ENCODE measurements around the gene PTPRS. TPM values are rescaled to one million over a fixed set of nuclear protein-coding genes. Genes with fewer than 3 reads are reported as not detected.

Gene PTPRS
- total RNA-seq, 4 donors from 2014 or later: 238 to 530 (median 338) TPM

DNA sequence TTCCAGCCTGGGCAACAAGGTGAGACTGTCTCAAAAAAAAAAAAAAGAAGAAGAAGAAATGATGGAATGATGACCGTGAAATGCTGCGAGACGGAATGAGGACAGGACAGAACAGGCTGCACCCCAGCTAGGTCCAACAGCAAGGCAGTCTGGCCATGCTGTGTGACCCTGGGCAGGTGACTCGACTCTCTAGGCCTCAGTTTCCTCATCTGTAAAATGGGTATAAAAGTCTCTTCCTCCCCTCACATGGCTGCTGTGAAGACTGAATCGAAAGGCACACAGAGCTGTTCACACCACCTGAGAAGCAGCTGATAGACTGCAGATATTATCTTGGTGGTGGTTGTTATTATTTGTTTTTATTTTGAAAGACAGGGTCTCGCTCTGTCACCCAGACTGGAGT, 22.3 kb downstream of the PTPRS start:
- TF ChIP-seq, protein P1, sequence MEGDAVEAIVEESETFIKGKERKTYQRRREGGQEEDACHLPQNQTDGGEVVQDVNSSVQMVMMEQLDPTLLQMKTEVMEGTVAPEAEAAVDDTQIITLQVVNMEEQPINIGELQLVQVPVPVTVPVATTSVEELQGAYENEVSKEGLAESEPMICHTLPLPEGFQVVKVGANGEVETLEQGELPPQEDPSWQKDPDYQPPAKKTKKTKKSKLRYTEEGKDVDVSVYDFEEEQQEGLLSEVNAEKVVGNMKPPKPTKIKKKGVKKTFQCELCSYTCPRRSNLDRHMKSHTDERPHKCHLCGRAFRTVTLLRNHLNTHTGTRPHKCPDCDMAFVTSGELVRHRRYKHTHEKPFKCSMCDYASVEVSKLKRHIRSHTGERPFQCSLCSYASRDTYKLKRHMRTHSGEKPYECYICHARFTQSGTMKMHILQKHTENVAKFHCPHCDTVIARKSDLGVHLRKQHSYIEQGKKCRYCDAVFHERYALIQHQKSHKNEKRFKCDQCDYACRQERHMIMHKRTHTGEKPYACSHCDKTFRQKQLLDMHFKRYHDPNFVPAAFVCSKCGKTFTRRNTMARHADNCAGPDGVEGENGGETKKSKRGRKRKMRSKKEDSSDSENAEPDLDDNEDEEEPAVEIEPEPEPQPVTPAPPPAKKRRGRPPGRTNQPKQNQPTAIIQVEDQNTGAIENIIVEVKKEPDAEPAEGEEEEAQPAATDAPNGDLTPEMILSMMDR (IDR thresholded peaks at IDR 0.05): no peak
- DNase-seq (ENCODE audit: low spot score): no peak
- ATAC-seq (ENCODE audit: low FRiP score): no peak

DNA sequence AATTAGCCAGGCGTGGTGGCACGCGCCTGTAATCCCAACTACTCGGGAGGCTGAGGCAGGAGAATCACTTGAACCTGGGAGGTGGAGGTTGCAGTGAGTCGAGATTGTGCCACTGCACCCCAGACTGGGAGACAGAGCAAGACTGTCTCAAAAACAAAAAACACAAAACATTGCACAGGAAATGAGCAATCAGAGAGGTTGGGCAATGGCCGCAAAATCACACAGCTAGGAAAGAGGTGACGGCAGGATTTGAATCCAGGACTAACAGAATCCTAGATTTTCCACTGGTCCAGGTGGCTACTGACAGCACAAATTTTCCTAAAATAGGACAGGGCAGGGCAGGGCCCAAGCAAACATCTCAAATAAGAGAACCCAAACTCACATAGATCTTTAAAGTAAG, 23.3 kb downstream of the PTPRS start:
- DNase-seq (ENCODE audit: low spot score): no peak
- TF ChIP-seq, protein P1 (IDR thresholded peaks at IDR 0.05): no peak
- no peak for ATAC-seq (ENCODE audit: low FRiP score)

DNA sequence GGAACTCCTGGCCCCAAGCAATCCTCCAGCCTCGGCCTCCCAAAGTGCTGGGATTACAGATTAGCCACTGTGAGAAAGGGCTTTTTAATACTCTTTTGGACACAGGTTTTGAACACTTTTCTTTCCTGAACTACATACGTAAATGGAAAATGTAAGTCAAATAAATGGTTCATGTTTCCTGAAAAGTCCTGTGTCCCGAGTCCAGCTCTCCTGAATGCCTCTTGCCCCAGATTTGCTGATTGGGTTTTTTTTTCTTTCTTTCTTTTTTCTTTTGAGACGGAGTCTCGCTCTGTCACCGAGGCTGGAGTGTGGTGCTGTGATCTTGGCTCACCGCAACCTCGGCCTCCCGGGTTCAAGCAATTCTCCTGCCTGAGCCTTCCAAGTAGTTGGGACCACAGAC, 24.5 kb downstream of the PTPRS start:
- DNase-seq (ENCODE audit: low spot score) (no peak), ATAC-seq (ENCODE audit: low FRiP score) (no peak)
- TF ChIP-seq, protein P1 (IDR thresholded peaks at IDR 0.05): no peak

DNA sequence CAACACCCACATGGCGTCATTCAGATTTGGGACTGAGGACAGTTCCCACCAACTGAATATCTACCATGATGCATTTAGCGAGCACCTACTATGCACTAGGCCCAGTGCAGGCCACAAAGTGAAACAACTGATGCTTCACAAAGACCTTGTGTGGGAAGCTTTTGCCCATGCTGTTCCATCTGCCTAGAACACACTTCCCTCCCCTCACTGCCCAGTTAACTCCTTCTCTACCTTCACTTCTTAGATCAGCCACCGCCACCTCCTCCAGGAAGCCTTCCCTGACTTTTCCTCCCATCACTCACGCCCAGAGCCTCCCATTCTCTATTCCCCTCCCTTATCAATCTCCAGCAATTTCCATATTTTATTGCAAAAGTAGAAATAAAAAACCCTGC, 25.7 kb downstream of the PTPRS start:
- TF ChIP-seq, protein P1 (IDR thresholded peaks at IDR 0.05): no peak
- ATAC-seq (ENCODE audit: low FRiP score): no peak
- DNase-seq (ENCODE audit: low spot score): no peak

DNA sequence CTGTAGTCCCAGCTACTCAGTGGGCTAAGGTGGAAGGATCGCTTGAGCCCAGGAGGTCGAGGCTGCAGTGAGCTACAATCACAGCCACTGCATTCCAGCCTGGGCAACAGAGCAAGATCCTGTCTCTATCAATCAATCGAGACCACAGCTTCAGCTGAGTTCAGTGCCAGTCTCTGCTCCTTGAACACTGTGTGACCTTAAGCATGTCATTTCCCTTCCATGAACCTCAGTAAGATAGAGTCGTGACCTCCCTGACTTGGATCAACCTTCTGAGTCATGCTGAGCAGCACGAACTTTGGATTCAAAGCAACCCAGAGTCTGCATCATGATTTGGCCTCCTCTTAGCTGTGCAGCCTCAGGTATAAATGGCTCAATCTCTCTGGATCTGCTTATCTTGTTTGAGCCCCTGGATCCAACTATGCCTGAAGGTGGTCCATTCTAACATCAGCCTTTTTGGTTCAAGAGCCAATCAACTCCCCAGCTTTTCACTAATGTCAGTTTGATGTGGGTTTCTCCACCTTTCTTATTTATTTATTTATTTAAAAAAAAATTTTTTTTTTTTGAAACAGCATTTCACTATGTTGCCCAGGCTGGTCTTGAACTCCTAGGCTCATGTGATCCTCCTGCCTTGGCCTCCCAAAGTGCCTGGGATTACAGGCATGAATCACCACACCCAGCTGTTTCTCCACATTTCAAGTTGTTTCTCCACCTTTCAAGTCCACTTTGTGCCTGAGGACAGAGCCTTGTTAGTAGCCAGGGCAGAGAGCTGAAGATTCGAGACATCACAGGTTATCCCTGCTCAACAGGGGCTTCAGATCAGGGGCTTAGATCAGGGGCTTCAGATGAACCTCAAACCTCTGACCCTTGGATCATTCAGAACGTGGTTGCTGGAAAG, 26.4 kb downstream of the PTPRS start:
- TF ChIP-seq, protein P1 (IDR thresholded peaks at IDR 0.05): no peak
- no peak for DNase-seq (ENCODE audit: low spot score)
- no peak for ATAC-seq (ENCODE audit: low FRiP score)

DNA sequence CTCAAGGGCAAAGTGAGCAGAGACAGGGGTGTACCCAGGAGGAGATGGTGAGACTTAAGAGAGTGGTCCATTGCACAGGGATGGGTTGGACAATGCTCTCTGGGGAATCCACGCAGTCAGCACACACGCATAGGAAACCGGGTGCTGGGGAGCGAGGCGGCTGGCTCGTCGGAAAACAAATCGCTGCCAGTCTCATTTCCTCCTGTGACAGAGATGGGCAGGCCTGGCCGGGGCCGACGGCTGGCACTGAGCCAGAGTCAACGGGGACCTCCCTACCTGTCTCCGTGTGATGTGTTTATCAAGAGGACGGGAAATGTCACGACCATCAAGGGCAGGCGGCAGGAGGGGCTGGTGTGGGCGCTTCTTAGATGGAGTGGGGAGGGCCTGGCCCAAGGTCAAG, 27.3 kb downstream of the PTPRS start:
- ATAC-seq (ENCODE audit: low FRiP score) (no peak), DNase-seq (ENCODE audit: low spot score) (no peak)
- TF ChIP-seq, protein P1 (IDR thresholded peaks at IDR 0.05): no peak

DNA sequence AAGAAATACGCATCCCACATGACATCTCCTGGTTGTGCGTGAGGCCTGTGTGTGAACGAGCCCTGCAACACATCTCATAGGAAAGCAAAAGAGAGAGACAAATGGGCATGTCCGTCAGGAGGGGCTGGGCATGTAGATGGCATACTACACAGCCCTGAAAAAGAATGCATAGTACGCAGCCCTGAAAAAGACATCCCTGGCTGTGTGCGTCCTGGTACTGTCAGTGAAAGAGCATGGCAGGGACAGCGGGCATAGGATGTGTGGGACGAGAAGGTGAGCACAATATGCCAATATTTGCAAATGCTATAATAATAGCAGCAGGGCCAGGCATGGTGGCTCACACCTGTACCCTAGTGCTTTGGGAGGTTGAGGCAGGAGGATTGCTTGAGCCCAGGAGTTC, 28.6 kb downstream of the PTPRS start:
- DNase-seq (ENCODE audit: low spot score): no peak
- no peak for ATAC-seq (ENCODE audit: low FRiP score)
- TF ChIP-seq, protein P1 (IDR thresholded peaks at IDR 0.05): no peak

Measured in omental fat pad (tissue), 4 donors.